ENCODE measurements around the gene PI4K2A. TPM values are rescaled to one million over a fixed set of nuclear protein-coding genes. Genes with fewer than 3 reads are reported as not detected.
"Not testable (repeated sequence)": the region's sequence is repeated elsewhere in the genome, so short reads cannot be mapped to it uniquely, and the experiment has no call there.

Gene PI4K2A
- polyA plus RNA-seq, 1 donor = 9.5 TPM

DNA sequence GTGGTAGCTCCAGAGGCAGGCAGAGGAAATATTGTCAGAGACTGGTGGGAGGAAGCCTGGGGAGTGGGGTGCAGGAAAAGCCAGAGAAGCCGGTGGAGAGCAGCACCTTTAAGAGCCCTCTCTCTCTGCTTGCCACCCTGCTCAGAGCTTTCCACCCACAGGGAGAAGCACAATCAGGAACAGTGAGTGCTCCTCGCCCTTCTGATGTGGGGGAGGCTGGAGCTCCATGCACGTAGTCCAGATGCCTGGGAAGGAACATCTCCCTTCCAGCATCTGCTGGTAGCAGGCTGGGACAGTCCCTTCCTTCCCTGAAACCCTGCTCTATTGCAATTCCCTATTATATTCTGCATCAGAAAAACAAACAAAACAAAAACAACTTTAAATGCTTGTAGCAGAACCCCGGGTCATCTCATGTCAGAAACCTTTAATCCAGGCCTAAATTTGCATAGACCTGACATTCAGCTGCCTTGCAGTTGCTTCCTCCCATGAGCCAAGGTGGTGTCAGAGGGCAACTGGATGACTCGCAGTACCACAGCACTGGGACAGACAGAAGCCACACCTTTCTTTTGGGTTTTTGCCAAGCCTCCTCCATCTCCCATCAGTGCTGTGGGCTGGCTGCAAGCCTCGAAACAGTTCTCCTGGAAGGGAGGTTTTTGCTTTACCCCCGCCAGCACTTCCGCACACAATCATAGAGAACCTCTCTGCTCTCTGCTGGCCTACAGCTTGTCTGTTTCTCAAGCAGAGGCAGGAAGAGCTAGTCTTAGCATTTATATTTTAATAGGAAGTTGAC is 33.5 kb downstream of the PI4K2A start:
- no peak for DNase-seq (ENCODE audit: low read depth)

DNA sequence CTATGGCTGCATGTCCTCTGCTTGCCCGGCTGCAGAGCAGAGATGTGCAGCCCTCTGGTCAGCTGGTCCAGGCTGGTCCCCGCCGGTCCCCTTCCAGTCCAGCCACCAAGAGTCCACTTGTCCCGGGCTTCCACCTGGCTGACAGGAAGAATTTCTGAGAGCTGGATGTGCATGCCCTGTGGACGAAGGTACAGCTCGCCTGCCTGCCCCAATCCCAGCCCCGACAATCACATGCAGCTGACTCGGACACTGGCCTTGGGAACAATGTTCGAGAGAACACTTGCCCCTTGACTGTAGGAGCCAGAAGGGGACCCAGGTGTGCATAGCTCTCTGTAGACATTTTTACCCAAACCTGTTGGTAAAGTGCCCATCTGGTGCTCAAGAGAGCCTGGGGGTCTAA is 34.8 kb downstream of the PI4K2A start:
- no peak for DNase-seq (ENCODE audit: low read depth)

GRCh38 chr10:97676770-97677581 is 36.5 kb downstream of the PI4K2A start:
- DNase-seq (ENCODE audit: low read depth) = no peak

DNA sequence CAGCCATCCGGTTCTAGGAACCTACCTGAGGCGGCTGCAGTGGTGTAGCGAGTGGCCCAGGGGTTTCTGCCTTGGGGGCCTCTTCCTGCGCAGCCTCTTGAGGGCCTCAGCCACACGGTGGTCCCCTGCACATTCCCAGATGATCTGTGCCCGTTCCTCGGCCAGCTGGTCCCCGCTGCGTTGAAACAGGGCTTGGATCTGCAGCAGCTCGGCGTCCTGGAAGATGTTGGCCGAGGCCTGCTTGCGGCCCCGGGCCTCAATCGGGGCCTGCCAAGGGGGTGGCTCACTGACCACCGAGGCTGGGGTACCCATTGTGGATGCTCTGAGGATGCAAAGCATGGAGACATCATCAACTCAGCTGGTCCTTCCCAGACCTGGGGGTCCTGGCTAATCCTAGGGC is 39.1 kb downstream of the PI4K2A start:
- DNase-seq (ENCODE audit: low read depth) = no peak

DNA sequence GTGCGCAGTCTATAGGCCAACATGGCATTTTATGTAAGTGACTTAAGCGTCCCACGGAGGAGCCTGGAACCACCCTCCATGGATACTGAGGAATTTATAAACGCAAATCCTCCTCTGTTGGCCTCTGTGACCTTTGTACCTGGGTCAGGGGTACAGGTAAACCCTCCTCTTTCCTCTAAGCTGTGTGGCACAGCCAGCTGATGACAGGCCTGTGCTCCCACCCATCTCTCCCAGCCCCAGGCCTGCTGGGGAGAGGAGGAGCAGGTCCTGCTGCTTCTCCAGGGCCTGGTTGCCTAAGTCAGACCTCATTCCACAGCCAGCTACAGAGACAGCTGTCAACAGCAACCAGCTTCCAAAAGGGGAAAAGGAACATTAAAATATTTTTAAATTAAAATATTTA is 41.6 kb downstream of the PI4K2A start:
- no peak for DNase-seq (ENCODE audit: low read depth)

- no peak for DNase-seq (ENCODE audit: low read depth)
Observed at GRCh38 chr10:97683556-97684367, 43.3 kb downstream of the PI4K2A start.

DNA sequence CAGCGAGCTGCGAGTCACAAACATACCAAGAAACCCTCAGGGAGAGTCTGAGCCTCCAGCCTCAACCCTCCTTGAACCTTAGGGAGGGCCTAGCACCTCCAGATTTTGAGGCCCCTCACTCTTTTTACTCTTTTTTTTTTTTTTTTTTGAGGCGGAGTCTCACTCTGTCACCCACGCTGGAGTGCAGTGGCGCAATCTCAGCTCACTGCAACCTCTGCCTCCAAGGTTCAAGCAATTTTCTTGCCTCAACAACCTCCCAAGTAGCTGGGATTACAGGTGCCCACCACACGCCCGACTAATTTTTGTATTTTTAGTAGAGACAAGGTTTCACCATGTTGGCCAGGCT is 43.9 kb downstream of the PI4K2A start:
- DNase-seq (ENCODE audit: low read depth) = not testable (repeated sequence)

GRCh38 chr10:97684866-97685394 is 44.5 kb downstream of the PI4K2A start:
- no peak for DNase-seq (ENCODE audit: low read depth)

DNA sequence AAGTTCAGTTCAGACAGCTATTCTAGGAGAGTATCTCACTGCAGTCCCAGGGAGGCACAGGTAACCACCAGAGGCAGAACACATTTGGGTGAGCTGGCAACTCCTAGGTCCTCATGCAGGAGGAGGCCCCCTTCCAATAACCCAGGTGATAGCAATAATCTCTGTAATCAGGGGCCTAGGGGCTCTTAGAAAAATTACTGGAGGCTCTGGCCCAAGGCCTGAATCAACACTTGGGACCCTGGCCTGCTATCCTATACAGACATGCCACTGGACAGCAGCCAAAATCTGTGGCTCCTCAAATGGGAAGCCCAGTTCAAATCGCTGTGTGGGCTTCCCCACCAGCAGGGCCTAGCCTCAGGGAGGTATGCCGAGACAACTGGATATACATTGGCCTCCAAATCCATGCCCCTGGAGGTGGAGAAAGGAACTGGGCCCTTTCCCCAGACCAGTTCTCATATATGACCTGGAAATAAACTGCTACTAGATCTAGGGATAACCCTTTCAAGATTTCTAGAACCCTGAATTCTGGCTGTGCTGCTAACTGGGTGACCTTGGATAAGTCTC is 45.0 kb downstream of the PI4K2A start:
- no peak for DNase-seq (ENCODE audit: low read depth)

GRCh38 chr10:97686301-97686961 is 46.0 kb downstream of the PI4K2A start:
- DNase-seq (ENCODE audit: low read depth) = no peak

GRCh38 chr10:97686962-97687784 is 46.7 kb downstream of the PI4K2A start, which contains the start of gene AVPI1:
Gene AVPI1 (minus strand): TSS chr10:97687241. CDS start chr10:97679905, 7,336 bp downstream.
- peak; percentile 68 for DNase-seq (ENCODE audit: low read depth)

DNA sequence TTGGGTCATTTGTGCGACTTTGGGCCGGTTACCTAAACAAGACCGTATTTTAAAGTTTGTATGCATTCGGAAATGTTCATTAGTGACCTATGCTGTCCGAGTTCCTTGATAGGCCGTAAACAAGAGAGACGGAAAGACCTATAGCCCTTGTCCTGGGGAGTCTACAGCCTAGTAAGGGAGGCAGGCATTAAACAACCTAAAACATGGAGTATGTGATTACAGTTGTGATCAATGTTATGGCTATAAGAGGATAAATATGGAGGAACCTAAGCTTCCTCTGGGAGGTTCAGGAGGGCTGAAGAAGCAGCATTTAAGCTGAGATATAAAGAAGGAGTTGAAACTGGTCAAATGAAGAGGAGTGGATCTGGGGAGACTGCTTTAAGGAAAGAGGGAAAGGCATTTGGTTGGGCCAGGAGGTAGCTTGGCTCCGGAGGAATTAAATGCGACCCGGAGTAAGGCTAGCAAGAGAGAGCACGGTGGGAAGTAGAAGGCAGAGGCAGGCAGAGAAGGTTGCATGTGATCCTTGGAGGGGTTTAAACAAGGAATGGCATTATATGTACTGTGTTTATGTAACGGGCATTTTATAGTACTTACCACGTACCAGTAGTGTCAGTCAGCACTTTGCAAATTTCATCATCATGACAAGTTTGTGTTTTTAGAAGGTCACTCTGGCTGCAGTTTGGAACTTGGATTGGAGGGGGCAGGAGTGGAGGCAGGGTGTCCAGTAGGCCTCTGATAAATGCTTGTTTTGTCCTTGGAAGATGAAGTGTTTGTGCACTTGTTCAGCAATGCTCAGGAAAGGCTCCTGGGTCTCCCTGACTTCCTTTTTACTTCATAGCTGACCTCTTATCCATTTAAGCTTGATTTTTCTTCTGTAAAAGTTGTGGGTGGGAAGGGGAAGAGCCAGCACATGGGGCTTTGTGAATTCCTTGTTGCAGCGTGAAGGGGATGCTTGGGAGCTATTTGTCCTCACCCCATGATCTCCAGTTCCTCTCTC is 47.6 kb downstream of the PI4K2A start:
- DNase-seq (ENCODE audit: low read depth) = no peak

GRCh38 chr10:97689559-97690020 is 49.1 kb downstream of the PI4K2A start:
- no peak for DNase-seq (ENCODE audit: low read depth)

DNA sequence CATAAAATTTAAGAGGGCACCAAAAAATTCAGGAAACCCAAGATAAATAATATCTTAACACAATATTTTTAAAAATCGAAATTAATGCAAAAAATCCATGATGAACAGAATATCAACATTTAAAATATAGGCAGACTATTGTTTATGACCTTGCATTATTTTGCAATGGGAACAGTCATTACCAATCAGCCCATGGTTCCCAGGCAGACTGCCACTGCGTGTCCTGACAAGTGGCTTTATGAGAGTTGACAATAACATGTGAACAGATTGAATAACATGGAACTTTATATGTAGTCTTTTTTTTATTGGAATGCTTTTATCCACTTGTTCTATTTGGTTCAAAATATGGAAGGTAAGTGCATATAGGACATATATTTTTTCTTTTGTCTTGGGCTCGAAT is 49.7 kb downstream of the PI4K2A start:
- no peak for DNase-seq (ENCODE audit: low read depth)

GRCh38 chr10:97698072-97698655 is 57.7 kb downstream of the PI4K2A start:
- DNase-seq (ENCODE audit: low read depth) = not testable (repeated sequence)

- DNase-seq (ENCODE audit: low read depth) = peak; percentile 57
Observed at GRCh38 chr10:97701438-97702069, 61.1 kb downstream of the PI4K2A start.

GRCh38 chr10:97703398-97704067 is 63.1 kb downstream of the PI4K2A start:
- no peak for DNase-seq (ENCODE audit: low read depth)

Measured in forelimb muscle (tissue), 1 donor.